B cell (primary cell): Measurements from ENCODE around the gene ARHGAP30.

ENCODE experiments used
- CTCF ChIP-seq: fragments of 200-600 bp; IDR thresholded peaks from one replicate; pipeline ENCODE4 v1.8.0; 2022; ENCODE audit warnings: antibody characterized with exemption, mild to moderate bottlenecking
- EZH2 ChIP-seq: IDR thresholded peaks from 2 replicates; pipeline ENCODE4 v1.6.1; 2012; ENCODE audit warnings: borderline replicate concordance, low read depth, mild to moderate bottlenecking, moderate library complexity, low read length; ENCODE audit not compliant: insufficient read depth, poor library complexity, severe bottlenecking

- TF ChIP-seq CTCF (no peak), EZH2 (no peak)
Observed at GRCh38 chr1:161106431-161106830, 36.7 kb upstream of the ARHGAP30 start.
